ENCODE measurements around the gene CDHR3. TPM values are rescaled to one million over a fixed set of nuclear protein-coding genes. Genes with fewer than 3 reads are reported as not detected.
"Not testable (repeated sequence)": the region's sequence is repeated elsewhere in the genome, so short reads cannot be mapped to it uniquely, and the experiment has no call there.

CDHR3 gene
- total RNA-seq, 2 donors from 2014 or later, result 0.79 TPM; not detected in 1

DNA sequence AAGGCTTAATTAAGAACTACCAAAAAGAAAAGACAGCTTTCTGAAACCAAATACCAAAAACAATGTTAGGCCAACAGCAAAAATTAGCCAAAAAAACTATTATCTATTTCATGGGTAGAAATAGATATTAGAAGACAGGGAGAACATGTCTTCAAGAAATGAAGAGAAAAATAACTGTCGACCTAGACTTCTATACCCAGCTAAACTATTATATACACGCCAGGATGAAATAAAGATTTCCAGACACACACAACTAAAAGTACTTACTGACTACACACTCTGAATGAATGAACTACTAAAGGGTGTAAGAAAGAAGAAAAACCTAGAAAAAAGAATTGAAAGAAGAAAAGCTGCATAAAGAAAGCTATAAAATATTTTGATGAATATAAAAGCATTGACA is 11.5 kb upstream of the CDHR3 start:
- no peaks in the 10 kb centered on the region for H3K4me1 ChIP-seq
- H3K36me3 ChIP-seq, result no peaks in the 10 kb centered on the region
- no peaks in the 10 kb centered on the region for H3K27me3 ChIP-seq
- no peak for DNase-seq (ENCODE audit: low spot score)
- H3K9me3 ChIP-seq, result peaks cover 0 to 24% of the 10 kb centered on the region in 2 donors
- H3K27ac ChIP-seq, result no peak overlapping the region
- H3K4me3 ChIP-seq, result no peak overlapping the region
- TF ChIP-seq, protein P1, sequence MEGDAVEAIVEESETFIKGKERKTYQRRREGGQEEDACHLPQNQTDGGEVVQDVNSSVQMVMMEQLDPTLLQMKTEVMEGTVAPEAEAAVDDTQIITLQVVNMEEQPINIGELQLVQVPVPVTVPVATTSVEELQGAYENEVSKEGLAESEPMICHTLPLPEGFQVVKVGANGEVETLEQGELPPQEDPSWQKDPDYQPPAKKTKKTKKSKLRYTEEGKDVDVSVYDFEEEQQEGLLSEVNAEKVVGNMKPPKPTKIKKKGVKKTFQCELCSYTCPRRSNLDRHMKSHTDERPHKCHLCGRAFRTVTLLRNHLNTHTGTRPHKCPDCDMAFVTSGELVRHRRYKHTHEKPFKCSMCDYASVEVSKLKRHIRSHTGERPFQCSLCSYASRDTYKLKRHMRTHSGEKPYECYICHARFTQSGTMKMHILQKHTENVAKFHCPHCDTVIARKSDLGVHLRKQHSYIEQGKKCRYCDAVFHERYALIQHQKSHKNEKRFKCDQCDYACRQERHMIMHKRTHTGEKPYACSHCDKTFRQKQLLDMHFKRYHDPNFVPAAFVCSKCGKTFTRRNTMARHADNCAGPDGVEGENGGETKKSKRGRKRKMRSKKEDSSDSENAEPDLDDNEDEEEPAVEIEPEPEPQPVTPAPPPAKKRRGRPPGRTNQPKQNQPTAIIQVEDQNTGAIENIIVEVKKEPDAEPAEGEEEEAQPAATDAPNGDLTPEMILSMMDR (IDR thresholded peaks at IDR 0.05), result no peak

DNA sequence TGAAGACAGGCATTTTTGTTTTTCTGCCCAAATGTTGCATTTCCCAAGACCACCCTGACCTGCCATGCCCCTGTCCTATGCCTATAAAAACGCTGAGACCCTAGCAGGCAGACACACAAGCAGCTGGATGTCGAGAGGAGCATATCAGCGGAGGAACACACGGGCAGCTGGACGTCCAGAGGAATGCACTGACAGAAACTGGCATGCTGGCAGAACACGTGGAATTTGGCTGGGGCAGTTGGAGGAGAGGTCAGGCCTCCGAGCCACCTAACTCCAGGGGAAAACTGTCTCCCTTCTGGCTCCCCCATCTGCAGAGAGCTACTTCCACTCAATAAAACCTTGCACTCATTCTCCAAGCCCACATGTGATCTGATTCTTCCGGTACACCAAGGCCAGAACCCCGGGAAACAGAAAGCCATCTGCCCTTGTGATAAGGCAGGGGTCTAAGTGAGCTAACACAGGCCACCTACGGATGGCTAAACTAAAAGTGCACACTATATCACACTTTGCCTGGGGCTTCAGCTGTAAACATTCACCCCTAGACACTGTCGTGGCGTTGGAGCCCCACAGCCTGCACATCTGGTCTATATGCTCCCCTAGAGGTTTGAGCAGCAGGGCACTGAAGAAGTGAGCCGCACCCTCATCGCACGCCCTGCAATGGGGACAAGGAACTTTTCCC is 10.0 kb upstream of the CDHR3 start:
- no peaks in the 10 kb centered on the region for H3K36me3 ChIP-seq
- no peaks in the 10 kb centered on the region for H3K4me1 ChIP-seq
- TF ChIP-seq, protein P1 (IDR thresholded peaks at IDR 0.05), result no peak
- no peak overlapping the region for H3K27ac ChIP-seq
- peaks cover 0 to 24% of the 10 kb centered on the region in 2 donors for H3K9me3 ChIP-seq
- no peak for DNase-seq (ENCODE audit: low spot score)
- H3K4me3 ChIP-seq, result no peak overlapping the region
- H3K27me3 ChIP-seq, result no peaks in the 10 kb centered on the region

DNA sequence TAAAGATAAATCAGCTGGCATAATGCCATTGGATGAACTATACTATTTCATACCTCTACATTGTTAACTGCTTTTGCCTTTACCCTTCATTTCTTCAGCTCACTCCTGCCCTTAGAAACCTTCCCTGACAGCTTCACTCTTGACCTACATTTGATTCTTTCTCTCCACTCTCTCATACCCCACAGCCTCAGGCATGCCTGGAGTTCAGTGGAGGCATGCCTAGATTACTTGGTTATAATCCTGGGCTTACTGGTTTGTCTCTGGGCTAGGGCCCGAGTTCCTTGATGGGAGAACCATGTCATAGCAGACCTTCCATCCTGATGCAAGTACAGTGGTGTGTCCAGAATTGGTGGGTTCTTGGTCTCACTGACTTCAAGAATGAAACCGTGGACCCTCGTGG is 8.4 kb upstream of the CDHR3 start:
- no peaks in the 10 kb centered on the region for H3K27me3 ChIP-seq
- H3K4me1 ChIP-seq, result no peaks in the 10 kb centered on the region
- H3K4me3 ChIP-seq, result no peak overlapping the region
- H3K9me3 ChIP-seq, result peaks cover 0 to 24% of the 10 kb centered on the region in 2 donors
- no peaks in the 10 kb centered on the region for H3K36me3 ChIP-seq
- H3K27ac ChIP-seq, result no peak overlapping the region
- no peak for DNase-seq (ENCODE audit: low spot score)
- TF ChIP-seq, protein P1 (IDR thresholded peaks at IDR 0.05), result no peak

DNA sequence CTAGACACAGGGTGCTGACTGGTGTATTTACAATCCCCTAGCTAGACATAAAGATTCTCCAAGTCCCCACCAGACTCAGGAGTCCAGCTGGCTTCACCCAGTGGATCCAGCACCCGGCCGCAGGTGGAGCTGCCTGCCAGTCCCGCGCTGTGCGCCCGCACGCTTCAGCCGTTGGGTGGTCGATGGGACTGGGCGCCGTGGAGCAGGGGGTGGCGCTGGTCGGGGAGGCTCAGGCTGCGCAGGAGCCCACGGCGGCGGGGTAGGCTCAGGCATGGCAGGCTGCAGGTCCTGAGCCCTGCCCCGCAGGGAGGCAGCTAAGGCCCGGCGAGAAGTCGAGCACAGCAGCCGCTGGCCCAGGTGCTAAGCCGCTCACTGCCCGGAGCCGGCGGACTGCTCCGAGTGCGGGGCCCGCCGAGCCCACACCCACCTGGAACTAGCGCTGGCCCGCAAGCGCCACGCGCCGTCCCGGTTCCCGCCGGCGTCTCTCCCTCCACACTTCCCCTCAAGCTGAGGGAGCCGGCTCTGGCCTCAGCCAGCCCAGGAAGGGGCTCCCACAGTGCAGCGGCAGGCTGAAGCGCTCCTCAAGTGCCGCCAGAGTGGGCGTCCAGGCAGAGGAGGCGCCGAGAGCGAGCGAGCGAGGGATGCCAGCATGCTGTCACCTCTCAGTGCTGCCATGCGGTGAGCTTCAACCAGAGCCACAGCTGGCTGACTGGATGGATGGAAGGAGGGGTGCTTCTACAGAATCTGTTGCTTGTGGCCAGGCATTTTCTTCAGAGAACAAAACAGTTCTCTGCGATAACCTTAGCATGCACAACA is 7.2 kb upstream of the CDHR3 start:
- not testable (repeated sequence) for H3K36me3 ChIP-seq; H3K4me1 ChIP-seq; H3K27me3 ChIP-seq; DNase-seq (ENCODE audit: low spot score); H3K4me3 ChIP-seq; H3K27ac ChIP-seq
- H3K9me3 ChIP-seq, result peaks cover 0 to 23% of the 10 kb centered on the region in 2 donors

DNA sequence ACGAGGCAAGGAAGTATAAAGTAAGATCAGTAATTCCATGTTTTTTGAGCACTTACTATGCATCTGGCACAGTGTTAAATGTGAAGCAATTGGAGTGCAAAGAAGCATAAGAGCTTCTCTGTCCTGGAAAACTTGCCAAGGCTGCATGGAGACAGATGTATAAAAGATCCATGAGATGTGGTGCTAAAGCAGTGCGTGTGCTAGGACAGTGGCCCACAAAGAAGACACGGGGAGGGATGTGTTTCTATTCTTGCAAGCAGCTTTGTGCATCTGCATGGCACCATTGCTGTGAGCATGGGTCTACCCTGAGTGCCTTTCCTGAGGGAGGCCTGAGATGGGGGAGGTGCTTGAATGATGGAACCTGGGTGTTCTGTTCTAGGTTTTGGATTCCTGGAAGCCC is 5.1 kb upstream of the CDHR3 start:
- Histone ChIP-seq H3K4me1 (no peaks in the 10 kb centered on the region), H3K9me3 (peaks cover 0 to 2% of the 10 kb centered on the region in 2 donors), H3K36me3 (no peaks in the 10 kb centered on the region), H3K27ac (no peak overlapping the region), H3K27me3 (no peaks in the 10 kb centered on the region), H3K4me3 (no peak overlapping the region)
- DNase-seq (ENCODE audit: low spot score), result no peak
- TF ChIP-seq, protein P1 (IDR thresholded peaks at IDR 0.05), result no peak

DNA sequence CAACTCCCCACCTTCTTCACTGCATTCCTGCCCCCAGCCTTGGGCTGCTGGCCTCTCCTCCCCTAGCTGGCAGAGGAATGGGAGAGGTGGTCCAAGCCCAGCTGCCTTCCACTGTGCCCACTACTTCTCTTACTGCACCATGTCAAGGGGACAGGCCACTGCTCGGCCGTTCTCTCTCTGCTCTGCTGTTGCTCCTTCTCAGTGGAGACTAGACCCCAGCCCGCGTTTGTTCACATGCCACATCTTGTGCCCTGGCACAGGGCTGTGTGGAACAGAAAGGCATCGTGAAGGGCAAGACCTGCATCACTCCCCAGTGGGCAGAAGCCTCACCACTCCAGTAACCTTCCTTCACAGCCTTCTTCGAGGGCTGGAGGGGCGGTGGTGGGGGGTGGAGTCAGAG is 711 bp upstream of the CDHR3 start:
- H3K9me3 ChIP-seq, result no peaks in the 10 kb centered on the region
- H3K36me3 ChIP-seq, result no peaks in the 10 kb centered on the region
- H3K27me3 ChIP-seq, result no peaks in the 10 kb centered on the region
- TF ChIP-seq, protein P1 (IDR thresholded peaks at IDR 0.05), result no peak
- no peak overlapping the region for H3K4me3 ChIP-seq
- no peak for DNase-seq (ENCODE audit: low spot score)
- H3K27ac ChIP-seq, result no peak overlapping the region
- no peaks in the 10 kb centered on the region for H3K4me1 ChIP-seq

Data from right atrium auricular region (tissue), 2 donors.